Measurements from ENCODE around the gene STAC2. TPM values are rescaled to one million over a fixed set of nuclear protein-coding genes. Genes with fewer than 3 reads are reported as not detected.

Gene STAC2
- total and polyA plus RNA-seq, 2 of the 13 experiments (the other 11 are each of a cell fraction or from before 2014, with no cell fraction given) = not detected

GRCh38 chr17:39219647-39220154, 6.0 kb downstream of the STAC2 start:
- POLR2A ChIA-PET = no interaction called here
- Histone ChIP-seq H3K27ac (ENCODE audit: extremely low read length, insufficient read depth, low read length) (no peak overlapping the region), H3K79me2 (ENCODE audit: insufficient read depth, low read length) (no peaks in the 10 kb centered on the region), H3K4me2 (ENCODE audit: low read depth, low read length) (no peak overlapping the region), H3K9me3 (ENCODE audit: low read length) (no peaks in the 10 kb centered on the region), H2AFZ (ENCODE audit: low read length) (no peak overlapping the region), H3K27me3 (ENCODE audit: control insufficient read depth in 1 of 2, insufficient read depth in 2 of 2, low read length in 2 of 2) (peaks cover 21 to 81% of the 10 kb centered on the region in 2 experiments), H3K36me3 (replicated peaks in 1 of 2; ENCODE audit: control insufficient read depth in 1 of 2, insufficient read depth in 2 of 2, low read length in 2 of 2) (no peaks in the 10 kb centered on the region), H3K4me1 (ENCODE audit: insufficient read depth, low read length) (no peaks in the 10 kb centered on the region), H3K4me3 (replicated peaks in 1 of 3; ENCODE audit: insufficient read depth in 1 of 3, low read depth in 2 of 3, low read length in 3 of 3) (no peak overlapping the region), H3K9ac (ENCODE audit: insufficient read depth, low read depth, low read length) (no peak overlapping the region), H4K20me1 (ENCODE audit: insufficient read depth, low read length) (no peaks in the 10 kb centered on the region)
- no peak for TF ChIP-seq GABPA (IDR thresholded peaks at IDR 0.05; ENCODE audit: low read depth, low read length)
- TF ChIP-seq GABPA (CRISPR knock-in tag; IDR thresholded peaks at IDR 0.05; ENCODE audit: low read depth) = no peak
- TF ChIP-seq DDIT3 (CRISPR knock-in tag; IDR thresholded peaks at IDR 0.05) = no peak
- TF ChIP-seq MED1 (CRISPR knock-in tag; IDR thresholded peaks at IDR 0.05) = no peak
- TF ChIP-seq MXD4 (CRISPR knock-in tag; IDR thresholded peaks at IDR 0.05) = no peak
- no peak for FAIRE-seq
- no peak for DNase-seq (ENCODE audit: low spot score)
- CTCF ChIA-PET (ENCODE audit: low intra/inter-chr PET ratio, low total read pairs) = no interaction called here
- 25% methylated on average over 7 of the region's 8 CpGs for WGBS (ENCODE audit: low lambda C conversion rate)
- in situ Hi-C loops (cut with HindIII; ENCODE audit: extremely low pct_ligation_motif_present, low pct_unique_long_range_greater_than_20kb) (no loop called here), intact Hi-C loops (cut with micrococcal nuclease; ENCODE audit: unreplicated experiment) (no loop called here)
- no TSS peak for BruUV-seq (replicated peaks)
- no peak for ATAC-seq

- Histone ChIP-seq H3K9me3 (ENCODE audit: low read length) (no peaks in the 10 kb centered on the region), H3K27ac (ENCODE audit: extremely low read length, insufficient read depth, low read length) (no peak overlapping the region), H2AFZ (ENCODE audit: low read length) (no peak overlapping the region), H3K4me3 (replicated peaks in 1 of 3; ENCODE audit: insufficient read depth in 1 of 3, low read depth in 2 of 3, low read length in 3 of 3) (no peak overlapping the region), H3K27me3 (ENCODE audit: control insufficient read depth in 1 of 2, insufficient read depth in 2 of 2, low read length in 2 of 2) (peaks cover 16 to 81% of the 10 kb centered on the region in 2 experiments), H3K9ac (ENCODE audit: insufficient read depth, low read depth, low read length) (no peak overlapping the region), H4K20me1 (ENCODE audit: insufficient read depth, low read length) (no peaks in the 10 kb centered on the region), H3K79me2 (ENCODE audit: insufficient read depth, low read length) (no peaks in the 10 kb centered on the region), H3K36me3 (replicated peaks in 1 of 2; ENCODE audit: control insufficient read depth in 1 of 2, insufficient read depth in 2 of 2, low read length in 2 of 2) (no peaks in the 10 kb centered on the region), H3K4me2 (ENCODE audit: low read depth, low read length) (no peak overlapping the region), H3K4me1 (ENCODE audit: insufficient read depth, low read length) (no peaks in the 10 kb centered on the region)
- ATAC-seq = no peak
- TF ChIP-seq ZNF547 (CRISPR knock-in tag; IDR thresholded peaks at IDR 0.05) (no peak), JARID2 (CRISPR knock-in tag; IDR thresholded peaks at IDR 0.05; ENCODE audit: insufficient replicate concordance) (no peak), GATAD2A (CRISPR knock-in tag; IDR thresholded peaks at IDR 0.05) (no peak), MYPOP (CRISPR knock-in tag; IDR thresholded peaks at IDR 0.05) (no peak), RFXAP (CRISPR knock-in tag; IDR thresholded peaks at IDR 0.05; ENCODE audit: borderline replicate concordance) (no peak), PAXIP1 (CRISPR knock-in tag; conservative IDR thresholded peaks at IDR 0.05) (no peak), ZNF83 (CRISPR knock-in tag; IDR thresholded peaks at IDR 0.05; ENCODE audit: borderline replicate concordance) (no peak), ADNP (CRISPR knock-in tag; IDR thresholded peaks at IDR 0.05) (no peak)
- ChIA-PET CTCF (ENCODE audit: low intra/inter-chr PET ratio, low total read pairs) (no interaction called here), POLR2A (no interaction called here)
- intact Hi-C loops (cut with micrococcal nuclease; ENCODE audit: unreplicated experiment) = no loop called here
- FAIRE-seq = no peak
- 17% methylated on average over 8 of the region's 8 CpGs for WGBS (ENCODE audit: low lambda C conversion rate)
- DNase-seq (ENCODE audit: low spot score) = no peak
- in situ Hi-C loops (cut with HindIII; ENCODE audit: extremely low pct_ligation_motif_present, low pct_unique_long_range_greater_than_20kb) = no loop called here
- no TSS peak for BruUV-seq (replicated peaks)
These were observed 6.8 kb downstream of the STAC2 start for GRCh38 chr17:39218906-39219305.
